Left ventricle myocardium superior (tissue), 1 donor: ENCODE results near the gene ZSCAN1. TPM values are rescaled to one million over a fixed set of nuclear protein-coding genes. Genes with fewer than 3 reads are reported as not detected.

ENCODE experiments used
- ATAC-seq: fragments of 200-7000 bp; cut with Tn5 transposase; one replicate; pipeline ENCODE4 v1.9.1; 2020; ENCODE audit warnings: mild to moderate bottlenecking, moderate library complexity
- DNase-seq: peaks from one replicate; pipeline ENCODE4 v3.0.0-alpha.2; 2020
- intact Hi-C: fragments of 100-400 bp; cut with micrococcal nuclease; formaldehyde crosslinking; loops from one replicate; pipeline ENCODE4 v1.11.0; 2022
- total RNA-seq: library from RNA; stranded (reverse); fragmentation: NEBNext Ultra II Directional; extraction: Animal tissue kit (Norgen Biotek cat#: 25700); gene quantifications from one replicate; pipeline ENCODE4 v1.2.1, GENCODE V29; 2021
- donor health status: DM: no; HTN: yes; CAD: no; lungs with severe emphysema.

The ZSCAN1 gene
- total RNA-seq, 1 donor from 2014 or later, result not detected

DNA sequence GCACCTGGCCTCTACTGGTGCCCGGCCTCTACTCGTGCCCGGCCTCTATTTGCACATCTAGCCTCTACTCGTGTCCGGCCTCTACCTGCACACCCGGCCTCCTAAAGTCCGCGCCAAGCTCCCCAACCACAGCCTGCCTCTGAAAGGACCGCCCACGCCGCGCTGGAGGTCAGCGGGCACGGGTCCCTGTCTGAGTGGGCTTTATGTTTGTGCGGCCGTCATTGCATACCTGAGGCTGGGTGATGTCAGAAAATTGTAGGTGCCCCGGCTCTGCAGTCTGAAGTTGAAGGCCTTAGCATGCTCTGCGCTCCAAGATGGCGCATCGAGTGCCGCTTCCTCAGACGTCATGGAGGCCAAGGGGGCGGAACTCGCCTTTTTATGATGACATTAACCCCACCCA, 26.4 kb downstream of the ZSCAN1 start:
- DNase-seq, result no peak
- intact Hi-C loops, result no loop called here
- ATAC-seq, result no peak

DNA sequence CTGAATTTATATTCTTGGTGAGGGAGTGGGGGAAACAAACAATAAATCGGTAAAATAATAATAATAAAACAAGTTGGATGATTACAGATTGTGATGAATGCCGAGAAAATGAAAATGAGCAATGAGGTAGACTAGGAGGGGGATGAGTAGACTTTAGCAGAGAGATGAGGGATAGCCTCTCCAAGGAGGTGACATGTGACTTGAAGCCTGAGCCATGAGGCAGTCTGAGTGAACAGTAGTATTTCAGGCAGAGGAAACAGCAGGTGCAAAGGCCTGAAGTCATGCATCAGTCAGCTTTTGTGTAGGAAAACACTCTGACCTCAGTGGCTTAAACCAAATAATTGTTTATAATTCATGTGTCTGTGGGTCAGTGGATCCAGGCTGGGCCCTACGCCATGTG, 29.9 kb downstream of the ZSCAN1 start:
- intact Hi-C loops, result no loop called here
- ATAC-seq (no peak), DNase-seq (no peak)

DNA sequence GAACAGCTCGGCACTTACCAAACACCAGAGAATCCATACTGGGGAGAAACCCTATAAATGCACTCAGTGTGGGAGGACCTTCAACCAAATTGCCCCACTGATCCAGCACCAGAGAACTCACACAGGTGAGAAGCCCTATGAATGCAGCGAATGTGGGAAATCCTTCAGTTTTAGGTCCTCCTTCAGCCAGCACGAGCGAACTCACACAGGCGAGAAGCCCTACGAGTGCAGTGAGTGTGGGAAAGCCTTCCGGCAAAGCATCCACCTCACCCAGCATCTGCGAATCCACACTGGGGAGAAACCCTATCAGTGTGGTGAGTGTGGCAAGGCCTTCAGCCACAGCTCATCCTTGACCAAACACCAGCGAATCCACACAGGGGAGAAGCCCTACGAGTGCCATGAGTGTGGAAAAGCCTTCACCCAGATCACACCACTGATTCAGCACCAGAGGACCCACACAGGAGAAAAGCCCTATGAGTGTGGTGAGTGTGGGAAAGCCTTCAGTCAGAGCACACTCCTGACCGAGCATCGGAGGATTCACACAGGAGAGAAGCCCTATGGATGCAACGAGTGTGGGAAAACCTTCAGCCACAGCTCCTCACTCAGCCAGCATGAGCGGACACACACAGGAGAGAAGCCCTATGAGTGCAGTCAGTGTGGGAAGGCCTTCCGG, 33.6 kb downstream of the ZSCAN1 start:
- intact Hi-C loops, result no loop called here
- DNase-seq (no peak), ATAC-seq (no peak)

DNA sequence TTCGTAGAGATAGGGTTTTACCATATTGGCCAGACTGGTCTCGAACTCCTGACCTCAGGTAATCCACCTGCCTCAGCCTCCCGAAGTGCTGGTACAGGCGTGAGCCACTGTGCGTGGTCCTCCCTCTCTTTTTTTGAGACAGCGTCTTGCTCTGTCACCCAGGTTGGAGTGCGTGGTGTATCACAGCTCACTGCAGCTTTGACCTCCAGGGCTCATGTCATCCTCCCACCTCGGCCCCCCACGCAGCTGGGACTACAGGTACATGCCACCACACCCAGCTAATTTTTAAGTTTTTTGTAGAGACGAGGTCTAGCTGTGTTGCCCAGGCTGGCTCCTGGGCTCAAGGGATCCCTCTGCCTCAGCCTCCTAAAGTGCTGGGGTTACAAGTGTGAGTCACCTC, 46.0 kb downstream of the ZSCAN1 start:
- ATAC-seq (no peak), DNase-seq (no peak)
- intact Hi-C loops, result no loop called here

DNA sequence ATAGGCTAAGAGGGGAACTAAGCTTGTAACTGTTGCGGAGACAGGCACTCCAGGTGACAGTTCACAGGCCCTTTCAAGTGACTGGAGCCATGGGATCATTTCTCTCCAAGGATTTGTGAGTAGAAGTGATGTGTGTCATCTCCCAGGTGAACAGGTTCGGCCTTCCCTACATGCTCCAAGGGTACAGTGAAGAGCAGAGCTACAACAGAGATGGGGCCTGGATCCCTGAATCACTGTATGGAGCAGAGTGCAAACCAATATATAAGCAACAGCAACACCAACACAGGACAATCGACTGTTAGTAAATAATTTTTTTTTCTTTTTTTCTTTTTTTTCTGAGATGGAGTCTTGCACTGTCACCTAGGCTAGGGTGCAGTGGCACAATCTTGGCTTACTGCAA, 49.2 kb downstream of the ZSCAN1 start:
- intact Hi-C loops, result no loop called here
- DNase-seq, result no peak
- ATAC-seq, result no peak

DNA sequence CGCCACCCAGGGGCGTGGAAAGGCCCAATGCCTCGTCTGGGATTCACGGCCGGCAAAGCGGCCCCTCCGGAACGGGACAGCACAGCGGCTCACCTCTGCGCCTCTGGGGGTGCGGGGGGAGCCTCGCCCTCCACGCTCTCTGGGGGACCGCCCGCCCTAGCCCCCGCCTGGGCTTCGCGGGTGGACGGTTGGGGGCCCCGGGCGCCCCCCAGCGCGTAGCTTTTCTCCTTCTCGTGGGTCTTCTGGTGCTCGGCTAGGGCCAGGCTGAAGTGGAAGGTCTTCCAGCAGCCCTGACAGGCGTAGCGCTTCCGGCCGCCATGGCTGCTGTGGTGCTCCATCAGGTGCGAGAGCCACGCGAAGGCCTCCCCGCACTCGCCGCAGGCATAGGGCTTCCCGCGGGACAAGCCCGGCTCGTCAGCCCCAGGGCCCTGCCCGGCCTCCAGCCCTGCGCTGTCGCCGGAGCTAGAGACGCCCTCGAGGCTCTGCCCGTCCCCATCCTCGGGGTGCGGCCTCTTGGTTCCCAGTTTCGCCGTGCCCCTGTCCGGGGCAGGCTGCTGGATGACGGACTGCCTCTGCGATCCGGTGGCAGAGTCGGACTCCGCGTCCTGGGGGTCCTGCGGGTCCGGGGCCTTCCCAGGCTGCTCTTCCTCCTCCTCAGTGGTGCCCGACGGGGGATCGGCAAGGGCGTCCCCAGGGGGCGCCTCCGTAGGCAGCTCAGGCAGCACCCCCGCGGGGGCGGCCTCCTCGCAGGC, 50.9 kb downstream of the ZSCAN1 start:
- ATAC-seq, result no peak
- no peak for DNase-seq
- intact Hi-C loops, result no loop called here

DNA sequence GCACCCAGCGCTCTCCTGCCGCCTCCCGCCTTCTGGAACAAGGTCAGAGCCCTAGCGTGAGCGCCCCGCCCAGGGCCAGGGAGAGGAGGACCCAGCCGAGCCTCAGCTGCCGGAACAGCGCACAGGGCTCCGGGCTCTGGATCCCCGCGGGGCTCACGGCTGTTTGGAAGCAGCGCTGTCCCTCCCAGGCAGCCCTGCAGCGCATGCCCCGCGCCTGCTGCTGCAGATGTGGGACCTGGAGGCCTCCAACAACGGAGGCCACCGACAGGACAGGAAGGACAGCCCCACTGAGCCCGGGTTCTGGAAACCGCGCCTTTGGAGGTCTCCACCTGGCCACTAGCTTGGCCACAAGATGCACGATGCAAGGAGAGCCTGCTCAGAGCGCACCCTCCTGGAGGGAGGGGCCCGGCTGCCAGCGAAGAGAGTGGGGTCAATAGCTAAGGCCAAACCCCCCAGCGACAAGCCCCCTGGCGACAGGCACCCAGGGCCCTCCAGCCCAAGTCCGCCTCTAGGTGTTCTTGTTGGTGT, 51.6 kb downstream of the ZSCAN1 start:
- no peak for ATAC-seq
- intact Hi-C loops, result no loop called here
- DNase-seq, result no peak

DNA sequence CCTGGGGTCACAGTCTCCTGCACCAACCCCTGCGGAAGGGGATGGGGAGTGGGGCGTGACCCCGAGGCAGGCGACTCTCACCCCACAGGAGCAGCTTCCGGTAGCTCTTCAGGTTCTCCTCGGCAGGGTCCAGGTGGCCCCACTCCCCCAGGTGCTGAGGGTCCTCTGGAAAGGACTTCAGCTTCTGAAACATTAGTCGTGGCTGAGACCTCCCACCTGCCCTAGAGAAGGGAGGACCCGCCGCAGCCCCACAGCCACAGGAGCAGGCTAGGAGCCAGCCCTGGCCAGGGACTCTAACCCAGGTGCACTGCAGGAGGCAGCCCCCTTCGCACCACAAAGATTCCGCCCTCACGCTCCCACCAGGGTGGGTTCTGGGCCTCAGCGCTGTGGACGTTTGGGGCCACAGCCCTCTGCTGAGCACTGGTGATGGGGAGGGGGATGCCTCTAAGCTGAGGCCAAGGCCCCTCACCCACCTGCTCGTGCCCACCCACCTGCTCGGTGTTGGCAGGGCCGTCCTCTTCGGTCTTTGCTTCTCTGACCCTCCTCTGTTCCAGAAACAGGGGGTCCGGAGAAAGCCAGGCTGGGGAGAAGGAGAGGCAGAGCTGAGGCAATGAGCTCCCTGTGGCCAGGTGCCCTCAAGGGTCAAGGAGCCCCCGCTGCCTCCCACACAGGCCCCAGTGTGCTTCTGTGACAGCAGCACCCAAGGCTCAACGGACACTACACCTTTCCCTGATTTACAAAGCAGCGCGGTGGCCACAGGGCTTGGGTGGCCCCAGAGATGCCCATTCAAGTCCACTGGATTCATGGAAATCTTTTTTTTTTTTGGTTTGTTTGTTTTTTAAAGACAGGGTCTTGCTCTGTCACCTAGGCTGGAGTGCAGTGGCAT, 53.2 kb downstream of the ZSCAN1 start:
- DNase-seq, result no peak
- no peak for ATAC-seq
- intact Hi-C loops, result no loop called here

DNA sequence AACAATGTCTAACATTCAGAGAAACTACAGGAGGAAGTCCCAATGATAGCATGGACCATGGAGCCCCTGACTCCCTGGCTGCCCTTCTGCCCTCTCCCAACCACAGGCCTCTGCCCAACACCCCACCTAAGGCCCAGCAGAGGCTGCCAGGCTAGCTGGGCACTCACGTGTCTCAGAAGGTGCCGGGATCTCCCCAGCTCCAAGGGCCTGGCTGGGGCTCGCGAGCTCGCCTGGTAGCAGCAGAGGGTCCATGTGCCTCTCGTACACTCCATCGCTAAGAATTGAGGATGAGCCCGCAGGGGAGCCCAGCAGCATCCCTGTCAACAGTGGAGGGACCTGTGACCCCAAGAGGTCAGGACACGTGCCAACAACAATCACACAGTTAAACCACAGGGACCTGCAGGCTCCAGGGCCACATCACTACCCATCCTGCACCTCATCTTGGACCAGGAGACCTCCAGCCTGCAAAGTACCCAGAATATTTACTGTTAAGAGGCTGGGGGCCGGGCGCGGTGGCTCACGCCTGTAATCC, 54.8 kb downstream of the ZSCAN1 start:
- no peak for ATAC-seq
- intact Hi-C loops, result no loop called here
- no peak for DNase-seq

DNA sequence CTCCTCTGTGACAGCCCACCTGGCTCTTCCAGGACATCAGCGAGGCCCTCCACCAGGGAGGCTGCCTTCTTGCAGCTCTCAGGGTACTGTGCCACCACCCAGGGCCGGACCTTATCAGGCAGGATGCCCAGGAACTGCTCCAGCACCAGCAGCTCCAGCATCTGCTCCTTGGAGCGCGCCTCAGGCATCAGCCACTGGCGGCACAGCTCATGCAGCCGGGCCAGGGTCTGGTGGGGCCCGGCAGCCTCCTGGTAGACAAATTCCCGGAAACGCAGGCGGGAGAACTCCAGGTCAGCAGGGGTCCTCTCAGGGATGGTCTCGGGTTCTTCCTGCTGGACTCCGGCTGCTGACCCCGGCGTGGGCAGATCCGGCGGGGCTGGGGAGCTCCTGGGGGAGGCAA, 56.0 kb downstream of the ZSCAN1 start:
- intact Hi-C loops, result no loop called here
- no peak for DNase-seq

DNA sequence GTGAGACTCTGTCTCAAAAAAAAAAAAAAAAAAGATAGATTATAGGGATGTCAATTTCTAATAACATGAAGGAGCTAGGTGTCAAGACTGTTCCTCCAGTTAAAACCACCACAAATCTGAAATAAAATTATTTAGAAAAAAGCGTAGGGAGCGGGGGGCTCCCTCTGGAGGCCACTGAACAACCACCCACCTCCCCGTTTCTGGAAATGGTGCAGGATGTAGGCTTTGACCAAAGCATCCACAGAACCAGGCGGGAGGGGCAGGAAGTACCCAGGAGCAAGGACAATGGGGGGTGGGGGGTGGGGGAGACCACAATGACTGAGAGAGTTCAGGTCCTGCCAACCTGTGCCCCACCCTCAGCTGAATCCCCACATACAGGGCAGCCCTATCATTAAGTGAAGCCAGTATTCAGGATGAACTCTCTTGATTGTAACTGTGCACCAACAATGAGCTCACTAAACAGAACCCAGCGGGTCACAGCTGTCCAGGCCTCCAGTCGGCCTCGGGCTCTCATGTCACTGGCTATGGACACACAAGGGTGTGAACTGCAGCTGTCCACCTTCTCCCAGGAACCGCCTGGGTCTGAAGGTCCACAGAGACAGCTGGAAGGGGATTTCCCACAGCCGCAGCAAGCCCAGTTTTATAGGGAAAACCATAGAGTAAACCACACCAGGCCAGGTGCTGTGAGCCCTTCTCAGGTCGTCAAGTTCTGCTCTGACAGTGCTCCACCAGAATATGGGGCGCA, 57.6 kb downstream of the ZSCAN1 start:
- intact Hi-C loops, result no loop called here
- DNase-seq, result no peak
- no peak for ATAC-seq

More for the DNA sequence above, 56.0 kb downstream of the ZSCAN1 start:
- ATAC-seq, result no peak

DNA sequence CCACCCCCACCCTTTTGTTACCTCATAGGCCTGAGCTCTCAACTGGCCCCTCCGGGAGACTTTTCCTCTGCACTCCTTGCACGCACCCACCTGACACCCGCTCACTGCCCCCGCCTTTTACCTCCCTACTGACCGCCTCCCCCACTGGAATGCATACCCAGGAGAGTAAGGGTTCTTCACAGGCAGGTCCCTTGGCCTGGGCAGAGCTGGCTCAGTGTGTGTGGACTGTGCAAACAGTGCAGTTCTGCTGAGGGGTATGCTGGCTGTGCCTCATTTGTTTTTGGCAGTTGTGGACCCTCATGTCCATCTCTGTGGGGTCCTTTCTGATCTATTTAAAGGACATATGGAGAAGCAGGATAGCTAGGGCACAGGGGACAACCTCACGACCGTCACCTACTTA, 59.2 kb downstream of the ZSCAN1 start:
- ATAC-seq, result no peak
- DNase-seq, result no peak
- intact Hi-C loops, result no loop called here

DNA sequence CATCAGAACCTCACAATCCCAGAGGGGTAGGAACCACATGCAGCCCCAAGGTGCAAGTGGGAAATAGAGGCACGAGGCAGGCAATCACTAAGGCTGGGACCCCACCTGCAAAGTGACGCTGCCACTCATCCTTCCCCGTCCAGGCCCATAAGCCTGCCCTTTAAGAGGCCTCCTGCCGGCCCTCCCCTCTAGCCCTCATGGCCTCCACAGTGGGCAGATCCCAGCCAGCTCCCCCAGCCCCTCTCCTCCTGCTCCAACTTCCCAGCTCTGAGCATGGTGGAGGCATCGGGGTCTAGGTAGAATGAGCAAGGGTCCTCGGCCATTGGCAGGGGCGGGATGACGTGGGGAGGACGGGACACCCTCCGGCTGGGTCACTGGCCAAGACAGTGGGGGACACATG, 61.5 kb downstream of the ZSCAN1 start:
- no peak for ATAC-seq
- no peak for DNase-seq
- intact Hi-C loops, result no loop called here

DNA sequence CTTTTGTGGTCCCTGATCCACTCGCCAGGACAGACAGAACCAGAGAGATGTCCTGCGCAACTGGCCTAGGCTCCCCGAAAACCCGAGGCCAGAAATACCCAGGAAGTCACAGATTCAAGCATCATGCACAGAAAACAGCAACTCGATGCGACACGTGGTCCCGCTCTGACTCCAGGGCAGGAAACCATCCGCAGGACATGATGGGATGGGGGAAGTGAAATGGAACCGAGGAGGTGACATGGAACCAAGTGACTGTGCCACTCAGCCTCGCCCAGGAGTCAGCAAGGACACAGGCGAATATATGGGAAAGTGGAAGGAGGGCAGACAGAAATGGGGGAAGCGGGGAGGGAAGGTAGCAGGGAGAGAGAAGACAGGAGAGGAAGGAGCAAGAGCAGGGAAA, 63.1 kb downstream of the ZSCAN1 start:
- no peak for ATAC-seq
- DNase-seq, result no peak
- intact Hi-C loops, result no loop called here

DNA sequence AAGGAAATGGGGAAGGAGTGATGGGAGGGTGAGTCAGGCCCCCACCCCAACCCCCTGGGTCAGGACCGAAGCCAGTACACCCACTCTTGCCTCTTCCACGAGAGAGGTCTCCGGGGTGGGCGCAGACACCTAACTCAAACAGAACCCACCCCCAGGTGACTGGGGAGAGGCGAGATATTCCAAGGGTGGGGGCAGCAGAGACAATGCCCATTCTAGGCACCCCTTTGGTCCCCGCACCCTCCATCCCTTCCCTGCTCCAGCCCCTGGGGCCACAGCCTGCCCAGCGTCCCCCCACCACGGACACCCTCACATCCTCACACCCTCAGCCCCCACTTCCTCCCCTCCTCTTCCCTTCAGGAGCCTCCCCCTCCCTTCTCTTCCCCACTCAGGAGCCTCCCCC, 63.5 kb downstream of the ZSCAN1 start:
- intact Hi-C loops, result no loop called here
- no peak for DNase-seq
- ATAC-seq, result no peak

DNA sequence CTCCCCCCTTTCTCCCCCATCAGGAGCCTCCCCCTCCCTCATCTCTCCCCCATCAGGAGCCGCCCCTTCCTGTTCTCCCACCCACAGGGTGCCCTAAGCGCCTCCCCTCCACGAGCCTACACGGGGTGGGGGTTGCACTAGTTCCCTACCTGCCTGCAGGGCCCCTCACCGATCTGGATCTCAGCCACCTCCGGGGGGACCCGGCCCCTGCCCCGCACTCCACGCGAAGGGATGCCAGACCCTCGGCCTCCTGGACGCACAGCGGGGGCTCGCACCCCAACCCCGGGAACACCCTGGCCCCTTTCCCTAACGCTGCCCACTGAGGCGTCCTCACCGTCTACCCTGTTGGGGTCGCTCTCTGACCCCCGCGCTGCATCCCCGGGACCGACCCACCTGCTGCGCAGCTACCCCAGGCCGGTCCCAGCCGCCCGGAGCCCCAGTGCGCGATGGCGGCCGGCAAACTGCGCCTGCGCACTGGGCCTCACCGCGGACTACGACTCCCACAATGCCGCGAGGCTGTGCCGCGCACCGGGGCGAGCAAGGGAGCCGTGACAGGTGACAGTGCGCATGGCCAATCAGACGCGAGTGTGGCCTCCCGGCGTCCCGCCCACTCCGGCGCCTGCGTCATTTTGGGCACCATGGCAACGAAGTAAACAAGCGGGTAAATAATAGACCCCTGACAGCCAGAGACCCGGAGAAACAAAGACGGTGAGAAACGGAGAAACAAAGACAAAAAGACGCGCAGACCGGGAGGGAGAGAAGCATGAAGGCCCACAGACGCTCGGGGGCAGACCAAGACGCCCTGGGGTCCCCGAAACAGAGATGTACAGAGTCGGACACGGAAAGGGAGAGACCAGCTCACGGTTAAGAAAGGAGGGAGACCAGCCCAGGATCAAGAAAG, 64.2 kb downstream of the ZSCAN1 start, which contains the start of gene ZSCAN18:
Gene ZSCAN18 (minus strand): TSS at position 451 of the 901 bp plus-strand sequence. CDS start 7,964 bp downstream, outside the sequence.
- intact Hi-C loops, result no loop called here
- DNase-seq (peak; percentile 99), ATAC-seq (peak; percentile 100)

DNA sequence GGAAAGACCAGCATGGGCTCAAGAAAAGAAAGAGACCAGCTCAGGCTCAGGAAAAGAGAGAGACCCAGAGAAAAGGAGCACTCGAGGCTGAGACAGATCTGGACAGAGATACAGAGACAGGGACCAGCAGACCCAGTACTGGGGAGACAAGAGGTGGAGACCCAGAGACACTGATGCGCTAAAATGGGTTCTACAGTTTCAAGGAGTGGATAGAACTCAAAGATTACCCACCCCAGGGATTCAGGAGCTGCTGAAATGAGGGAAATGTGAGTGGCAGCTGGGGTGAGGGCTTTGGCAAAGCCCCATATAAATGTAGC, 64.8 kb downstream of the ZSCAN1 start:
- DNase-seq, result no peak
- intact Hi-C loops, result no loop called here
- peak; percentile 8 for ATAC-seq
